HCT116 (cell line): ENCODE results near the gene PRSS57.

Experiments used
- CTCF ChIP-seq, 3 experiments: fragments of 200-600 bp in 1 of 3; sonication (generic) in 1 of 3; IDR thresholded peaks in 2 of 3; conservative IDR thresholded peaks in 1 of 3; 2 replicates each; pipeline ENCODE4 v1.5.1; 2012 to 2017; ENCODE audit warnings: low read depth in 2 of 3, low read length in 2 of 3, antibody characterized with exemption in 1 of 3, borderline replicate concordance in 1 of 3, control low read depth in 1 of 3, mild to moderate bottlenecking in 1 of 3, mixed read lengths in 1 of 3, mixed run types in 1 of 3, moderate library complexity in 1 of 3; ENCODE audit not compliant: insufficient read depth in 1 of 3
- EZH2 ChIP-seq: fragments of 200-600 bp; sonication (generic); IDR thresholded peaks from 2 replicates; pipeline ENCODE4 v1.6.1; 2017; ENCODE audit warnings: antibody characterized with exemption, mixed run types
- FOSL1 ChIP-seq: IDR thresholded peaks from 2 replicates; pipeline ENCODE4 v1.6.1; 2012; ENCODE audit warnings: low read depth
- POLR2A ChIP-seq: IDR thresholded peaks from 2 replicates; pipeline ENCODE4 v1.7.0; 2011; ENCODE audit warnings: borderline replicate concordance; ENCODE audit not compliant: insufficient read depth, insufficient read length; ENCODE audit errors: extremely low read depth
- RAD21 ChIP-seq: IDR thresholded peaks from 2 replicates; pipeline ENCODE4 v1.6.1; 2012; ENCODE audit warnings: low read depth, mild to moderate bottlenecking
- SRF ChIP-seq: IDR thresholded peaks from 2 replicates; pipeline ENCODE4 v1.6.1; 2012; ENCODE audit warnings: low read depth
- TCF7L2 ChIP-seq: IDR thresholded peaks from 2 replicates; pipeline ENCODE4 v1.7.0; 2011; ENCODE audit warnings: borderline replicate concordance, inconsistent platforms; ENCODE audit not compliant: insufficient read depth, insufficient read length; ENCODE audit errors: extremely low read depth
- YY1 ChIP-seq: IDR thresholded peaks from 2 replicates; pipeline ENCODE4 v1.6.1; 2011; ENCODE audit warnings: low read length, low read depth, moderate library complexity, mild to moderate bottlenecking; ENCODE audit not compliant: insufficient replicate concordance; ENCODE audit errors: extremely low read depth
- ZBTB33 ChIP-seq: IDR thresholded peaks from 2 replicates; pipeline ENCODE4 v1.6.1; 2011; ENCODE audit warnings: mild to moderate bottlenecking, low read length, moderate library complexity; ENCODE audit not compliant: insufficient replicate concordance; ENCODE audit errors: extremely low read depth
- TF ChIP-seq, protein P1 (sequence below): IDR thresholded peaks from 2 replicates; pipeline ENCODE4 v1.6.1; 2012

DNA sequence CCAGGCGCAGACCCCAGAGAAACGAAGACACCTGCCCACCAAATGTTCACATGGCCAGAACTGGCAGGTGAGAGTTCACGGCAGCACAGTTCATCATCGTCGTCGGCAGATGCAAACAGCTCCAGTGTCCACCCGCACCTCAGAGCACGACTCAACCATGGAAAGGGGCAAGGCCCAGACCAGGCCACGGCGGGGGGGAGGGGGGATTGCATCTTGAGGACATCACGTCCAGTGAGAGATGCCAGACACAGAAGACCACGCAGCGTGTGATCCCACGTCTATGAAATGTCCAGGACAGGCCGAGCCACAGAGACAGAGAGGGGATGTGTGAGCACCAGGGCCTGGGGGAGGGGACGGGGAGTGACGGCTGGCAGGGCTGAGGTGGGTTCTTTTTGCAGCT is 39.6 kb downstream of the PRSS57 start:
- TF ChIP-seq ZBTB33 (no peak), POLR2A (no peak), SRF (no peak), CTCF (IDR thresholded peaks at IDR 0.05 in 2 of 3, conservative IDR thresholded peaks at IDR 0.05 in 1 of 3; ENCODE audit: borderline replicate concordance in 1 of 3, insufficient read depth in 1 of 3, low read depth in 2 of 3, low read length in 2 of 3) (no peak), YY1 (no peak), RAD21 (no peak), EZH2 (no peak), FOSL1 (no peak), TCF7L2 (no peak)
- TF ChIP-seq, protein P1, sequence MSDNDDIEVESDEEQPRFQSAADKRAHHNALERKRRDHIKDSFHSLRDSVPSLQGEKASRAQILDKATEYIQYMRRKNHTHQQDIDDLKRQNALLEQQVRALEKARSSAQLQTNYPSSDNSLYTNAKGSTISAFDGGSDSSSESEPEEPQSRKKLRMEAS, result no peak
